GM12892 (cell line): ENCODE data around the gene DTYMK.

Experiments
- POLR2A ChIP-seq: IDR thresholded peaks from 2 replicates; pipeline ENCODE4 v1.6.1; 2011; ENCODE audit warnings: low read depth, low read length, control low read depth
- POLR2AphosphoS5 ChIP-seq: IDR thresholded peaks from 2 replicates; pipeline ENCODE4 v1.6.1; 2011; ENCODE audit warnings: low read depth, low read length, control low read depth

DNA sequence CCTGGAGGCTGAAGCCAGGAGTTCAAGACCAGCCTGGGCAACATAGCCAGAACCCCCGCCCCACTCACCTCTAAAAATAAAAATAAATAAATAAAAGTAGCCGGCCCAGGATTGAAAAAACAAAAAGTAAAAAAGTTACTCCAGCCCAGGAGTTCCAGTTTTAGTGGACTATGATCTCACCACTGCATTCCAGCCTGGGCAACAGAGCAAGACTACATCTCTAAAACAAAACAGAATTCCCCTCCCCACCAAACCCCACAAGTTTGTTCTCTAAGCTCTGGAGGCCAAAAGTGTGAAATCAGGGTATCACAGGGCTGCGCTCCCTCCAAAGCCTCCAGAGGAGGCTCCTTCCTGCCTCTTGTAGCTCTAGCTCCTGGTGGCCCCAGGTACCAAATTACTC is 49.5 kb upstream of the DTYMK start:
- TF ChIP-seq POLR2A (no peak), POLR2AphosphoS5 (no peak)
